SK-MEL-5 (cell line): Measurements from ENCODE around the gene ZNF462. TPM values are rescaled to one million over a fixed set of nuclear protein-coding genes. Genes with fewer than 3 reads are reported as not detected.

Source experiments
- DNase-seq: peaks from one replicate; pipeline ENCODE4 v3.0.0-alpha.2; 2016; ENCODE audit warnings: low read depth, low spot score
- in situ Hi-C: cut with HindIII; loops from 2 replicates; pipeline ENCODE4 v1.10.0; 2016; ENCODE audit warnings: low sequenced_read_pairs, high pct_unique_total_duplicates, low pct_unique_long_range_greater_than_20kb
- total RNA-seq: library from RNA; depleted of rRNA; stranded (reverse); fragments of >200 nt; shearing (Covaris generic); gene quantifications from 2 replicates; pipeline ENCODE4 v1.2.3, GENCODE V29; 2014

The ZNF462 gene
- total RNA-seq, 1 experiment from 2014 or later = 7.3 TPM

GRCh38 chr9:106859957-106860720, 2.8 kb upstream of the ZNF462 start:
- no peak for DNase-seq
- in situ Hi-C loops = no loop called here

- peak; percentile 6 for DNase-seq
- in situ Hi-C loops = no loop called here
Observed at GRCh38 chr9:106860721-106861639, 2.0 kb upstream of the ZNF462 start.

GRCh38 chr9:106861640-106862109, 1.3 kb upstream of the ZNF462 start:
- in situ Hi-C loops = no loop called here
- no peak for DNase-seq

- in situ Hi-C loops = no loop called here
- peak; percentile 38 for DNase-seq
Observed at GRCh38 chr9:106862110-106862820, 701 bp upstream of the ZNF462 start.

- peak; percentile 48 for DNase-seq
- in situ Hi-C loops = no loop called here
Observed at GRCh38 chr9:106864373-106865143, 1.6 kb downstream of the ZNF462 start.

GRCh38 chr9:106866243-106866642, 3.3 kb downstream of the ZNF462 start:
- in situ Hi-C loops = no loop called here
- DNase-seq = no peak

GRCh38 chr9:106867286-106867685, 4.3 kb downstream of the ZNF462 start:
- in situ Hi-C loops = no loop called here
- DNase-seq = no peak

GRCh38 chr9:106868087-106868486, 5.1 kb downstream of the ZNF462 start:
- no peak for DNase-seq
- in situ Hi-C loops = no loop called here

GRCh38 chr9:106868565-106868964, 5.6 kb downstream of the ZNF462 start:
- in situ Hi-C loops = no loop called here
- DNase-seq = no peak

- no peak for DNase-seq
- in situ Hi-C loops = no loop called here
Observed at GRCh38 chr9:106869028-106869427, 6.1 kb downstream of the ZNF462 start.

GRCh38 chr9:106869458-106869857, 6.5 kb downstream of the ZNF462 start:
- DNase-seq = no peak
- in situ Hi-C loops = no loop called here

GRCh38 chr9:106872641-106873040, 9.7 kb downstream of the ZNF462 start:
- in situ Hi-C loops = no loop called here
- DNase-seq = no peak

GRCh38 chr9:106874031-106874430, 11.1 kb downstream of the ZNF462 start:
- no peak for DNase-seq
- in situ Hi-C loops = no loop called here

GRCh38 chr9:106874652-106875051, 11.7 kb downstream of the ZNF462 start:
- in situ Hi-C loops = no loop called here
- no peak for DNase-seq

- in situ Hi-C loops = no loop called here
- DNase-seq = no peak
Observed at GRCh38 chr9:106875529-106875928, 12.6 kb downstream of the ZNF462 start.

GRCh38 chr9:106877345-106877744, 14.4 kb downstream of the ZNF462 start:
- in situ Hi-C loops = no loop called here

GRCh38 chr9:106878081-106878837, 15.3 kb downstream of the ZNF462 start:
- no peak for DNase-seq
- in situ Hi-C loops = no loop called here

More at GRCh38 chr9:106877345-106877744, 14.4 kb downstream of the ZNF462 start:
- DNase-seq = no peak
